ENCODE data around the gene CTSL. TPM values are rescaled to one million over a fixed set of nuclear protein-coding genes. Genes with fewer than 3 reads are reported as not detected.

Gene CTSL
- total RNA-seq, 2 donors from 2014 or later: 3.4 to 4.0 TPM

GRCh38 chr9:87685871-87686519 is 39.9 kb upstream of the CTSL start:
- H3K4me1 Mint-ChIP-seq: peaks cover 17% of the 10 kb centered on the region
- no peaks in the 10 kb centered on the region for H3K36me3 Mint-ChIP-seq (ENCODE audit: low read depth)
- H3K27me3 Mint-ChIP-seq: no peaks in the 10 kb centered on the region
- peak overlapping the region; percentile 75 for H3K4me3 Mint-ChIP-seq
- no peaks in the 10 kb centered on the region for H3K9me3 ChIP-seq (ENCODE audit: control insufficient read depth, low read length, poor library complexity, severe bottlenecking)
- peak overlapping the region; percentile 67 for H3K27ac Mint-ChIP-seq
- DNase-seq: no peak
- ATAC-seq: peak; percentile 44

DNA sequence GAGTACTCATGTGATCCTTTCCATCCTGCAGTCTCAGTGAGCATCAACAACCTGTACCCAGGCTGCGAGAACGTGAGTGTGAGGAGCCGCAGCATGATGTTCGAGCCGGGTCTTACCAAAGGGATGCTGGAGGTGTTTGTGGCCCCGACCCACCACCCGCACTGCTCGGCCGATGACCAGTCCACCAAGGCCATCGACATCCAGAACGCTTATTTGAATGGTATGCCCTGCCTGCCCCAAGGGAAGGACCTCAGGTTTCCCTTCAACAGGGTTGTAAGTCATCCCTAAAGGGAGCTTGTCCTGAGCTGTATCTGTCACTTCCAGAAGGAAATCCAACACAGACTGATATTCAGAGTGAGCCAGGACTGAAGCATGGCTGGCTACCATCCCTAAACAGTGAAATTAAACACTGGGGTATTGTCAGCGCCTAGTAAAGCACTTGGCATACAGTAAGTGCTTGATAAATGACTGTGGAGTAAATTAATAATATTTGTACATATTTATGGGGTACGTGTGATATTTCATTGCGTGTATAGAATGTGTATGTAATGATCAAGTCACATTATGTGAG is 39.3 kb upstream of the CTSL start:
- Mint-ChIP-seq H3K27ac (peak overlapping the region; percentile 67), H3K36me3 (ENCODE audit: low read depth) (no peaks in the 10 kb centered on the region), H3K27me3 (no peaks in the 10 kb centered on the region), H3K4me3 (no peak overlapping the region), H3K4me1 (peaks cover 17% of the 10 kb centered on the region)
- no peaks in the 10 kb centered on the region for H3K9me3 ChIP-seq (ENCODE audit: control insufficient read depth, low read length, poor library complexity, severe bottlenecking)
- no peak for DNase-seq
- no peak for ATAC-seq

GRCh38 chr9:87687207-87687606 is 38.7 kb upstream of the CTSL start:
- no peaks in the 10 kb centered on the region for H3K9me3 ChIP-seq (ENCODE audit: control insufficient read depth, low read length, poor library complexity, severe bottlenecking)
- Mint-ChIP-seq H3K27me3 (no peaks in the 10 kb centered on the region), H3K4me1 (peaks cover 17% of the 10 kb centered on the region), H3K36me3 (ENCODE audit: low read depth) (no peaks in the 10 kb centered on the region), H3K27ac (no peak overlapping the region), H3K4me3 (no peak overlapping the region)
- DNase-seq: no peak
- no peak for ATAC-seq

DNA sequence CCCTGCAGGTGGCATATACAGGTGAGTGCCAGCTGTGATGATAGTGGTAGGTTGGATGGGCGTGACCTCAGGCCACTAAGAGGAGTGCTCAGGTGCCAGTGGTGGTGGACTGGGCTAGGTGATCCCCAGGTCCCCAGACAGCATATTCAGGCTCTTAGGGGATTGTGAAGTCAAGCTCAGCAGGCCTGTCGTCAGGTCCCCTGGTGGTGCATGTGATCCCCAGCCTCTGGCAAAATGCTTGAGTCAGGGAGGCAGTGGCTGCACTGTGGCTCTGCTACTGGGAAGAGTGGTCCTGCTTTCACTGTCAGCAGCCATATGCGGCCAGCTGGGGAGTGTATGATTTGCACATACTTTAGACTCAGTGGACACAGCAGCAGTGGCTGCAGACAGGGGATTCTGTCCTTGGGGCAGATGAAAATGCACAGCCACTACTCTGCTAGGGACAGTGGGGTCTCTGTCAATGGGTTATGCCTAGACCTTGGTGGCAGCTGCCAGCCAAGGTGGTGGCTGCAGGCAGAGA is 31.6 kb upstream of the CTSL start:
- no peaks in the 10 kb centered on the region for H3K36me3 Mint-ChIP-seq (ENCODE audit: low read depth)

GRCh38 chr9:87695523-87695922 is 30.4 kb upstream of the CTSL start:
- ATAC-seq: no peak
- DNase-seq: no peak
- Mint-ChIP-seq H3K36me3 (ENCODE audit: low read depth) (no peaks in the 10 kb centered on the region), H3K27ac (no peak overlapping the region), H3K4me1 (no peaks in the 10 kb centered on the region), H3K27me3 (no peaks in the 10 kb centered on the region), H3K4me3 (no peak overlapping the region)
- no peaks in the 10 kb centered on the region for H3K9me3 ChIP-seq (ENCODE audit: control insufficient read depth, low read length, poor library complexity, severe bottlenecking)

More for the DNA sequence above, 31.6 kb upstream of the CTSL start:
- Mint-ChIP-seq H3K4me3 (no peak overlapping the region), H3K27ac (no peak overlapping the region), H3K27me3 (no peaks in the 10 kb centered on the region), H3K4me1 (no peaks in the 10 kb centered on the region)
- no peak for DNase-seq
- no peaks in the 10 kb centered on the region for H3K9me3 ChIP-seq (ENCODE audit: control insufficient read depth, low read length, poor library complexity, severe bottlenecking)
- ATAC-seq: no peak

- DNase-seq (no peak), ATAC-seq (no peak)
- no peak overlapping the region for H3K4me3 Mint-ChIP-seq
- no peaks in the 10 kb centered on the region for H3K36me3 Mint-ChIP-seq (ENCODE audit: low read depth)
- no peak overlapping the region for H3K27ac Mint-ChIP-seq
- no peaks in the 10 kb centered on the region for H3K4me1 Mint-ChIP-seq
- H3K9me3 ChIP-seq (ENCODE audit: control insufficient read depth, low read length, poor library complexity, severe bottlenecking): no peaks in the 10 kb centered on the region
- H3K27me3 Mint-ChIP-seq: no peaks in the 10 kb centered on the region
Observed at GRCh38 chr9:87696641-87697040, 29.3 kb upstream of the CTSL start.

DNA sequence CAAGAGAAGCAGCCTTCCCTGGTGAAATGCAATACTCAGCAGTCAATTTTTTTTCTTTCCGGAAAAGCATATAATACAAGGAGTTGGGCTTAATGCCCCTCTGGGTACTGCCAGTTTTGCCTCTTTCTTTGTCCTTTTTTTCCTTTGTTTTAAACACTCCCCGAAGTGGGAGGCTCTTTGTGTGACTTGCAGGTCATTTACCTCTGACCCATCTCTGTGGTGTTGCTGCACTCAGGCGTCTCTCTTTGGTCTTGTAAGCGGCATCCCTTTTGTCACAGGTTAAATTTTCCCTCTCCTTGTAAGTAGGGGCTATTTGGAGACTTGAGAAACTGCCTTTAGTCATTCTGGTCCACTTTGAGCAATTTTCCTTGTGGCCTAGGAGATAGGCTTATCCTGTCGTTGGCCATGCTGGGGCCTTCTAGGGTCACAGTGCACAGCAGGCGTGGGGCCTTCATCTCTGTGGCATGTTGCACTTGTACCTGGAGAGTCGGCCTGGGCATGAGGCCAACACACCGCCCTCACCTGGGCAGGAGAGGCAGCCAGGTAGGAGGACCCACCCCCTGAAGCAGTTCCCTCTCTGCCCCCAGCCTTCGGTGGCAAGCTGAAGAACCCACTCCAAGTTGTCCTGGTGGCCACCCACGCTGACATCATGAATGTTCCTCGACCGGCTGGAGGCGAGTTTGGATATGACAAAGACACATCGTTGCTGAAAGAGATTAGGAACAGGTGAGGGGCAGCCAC is 27.7 kb upstream of the CTSL start:
- Mint-ChIP-seq H3K27me3 (no peaks in the 10 kb centered on the region), H3K4me3 (no peak overlapping the region), H3K36me3 (ENCODE audit: low read depth) (no peaks in the 10 kb centered on the region), H3K27ac (no peak overlapping the region), H3K4me1 (peaks cover 5% of the 10 kb centered on the region)
- ATAC-seq (no peak), DNase-seq (no peak)
- H3K9me3 ChIP-seq (ENCODE audit: control insufficient read depth, low read length, poor library complexity, severe bottlenecking): no peaks in the 10 kb centered on the region

DNA sequence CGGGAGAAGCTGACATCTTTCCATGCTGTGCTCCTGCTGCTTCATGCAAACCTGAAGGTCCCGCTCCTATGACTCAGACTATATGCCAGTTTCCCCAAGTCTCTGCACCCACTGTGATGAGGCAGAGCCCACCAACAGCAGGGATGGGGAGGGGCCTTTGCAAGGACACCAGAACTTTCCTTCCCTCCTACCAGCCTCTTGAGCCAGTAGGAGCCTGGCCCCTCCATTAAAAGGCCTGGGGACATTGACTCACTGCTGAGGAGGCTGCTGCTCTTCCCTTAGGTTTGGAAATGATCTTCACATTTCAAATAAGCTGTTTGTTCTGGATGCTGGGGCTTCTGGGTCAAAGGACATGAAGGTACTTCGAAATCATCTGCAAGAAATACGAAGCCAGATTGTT is 26.1 kb upstream of the CTSL start:
- DNase-seq: no peak
- ATAC-seq: no peak
- Mint-ChIP-seq H3K27me3 (no peaks in the 10 kb centered on the region), H3K27ac (peak overlapping the region; percentile 21), H3K4me1 (peaks cover 5% of the 10 kb centered on the region), H3K36me3 (ENCODE audit: low read depth) (no peaks in the 10 kb centered on the region), H3K4me3 (no peak overlapping the region)
- no peaks in the 10 kb centered on the region for H3K9me3 ChIP-seq (ENCODE audit: control insufficient read depth, low read length, poor library complexity, severe bottlenecking)

GRCh38 chr9:87701491-87701890 is 24.4 kb upstream of the CTSL start:
- no peaks in the 10 kb centered on the region for H3K36me3 Mint-ChIP-seq (ENCODE audit: low read depth)
- H3K4me3 Mint-ChIP-seq: no peak overlapping the region
- DNase-seq (no peak), ATAC-seq (no peak)
- H3K4me1 Mint-ChIP-seq: peaks cover 9% of the 10 kb centered on the region
- no peaks in the 10 kb centered on the region for H3K9me3 ChIP-seq (ENCODE audit: control insufficient read depth, low read length, poor library complexity, severe bottlenecking)
- no peak overlapping the region for H3K27ac Mint-ChIP-seq
- H3K27me3 Mint-ChIP-seq: no peaks in the 10 kb centered on the region

DNA sequence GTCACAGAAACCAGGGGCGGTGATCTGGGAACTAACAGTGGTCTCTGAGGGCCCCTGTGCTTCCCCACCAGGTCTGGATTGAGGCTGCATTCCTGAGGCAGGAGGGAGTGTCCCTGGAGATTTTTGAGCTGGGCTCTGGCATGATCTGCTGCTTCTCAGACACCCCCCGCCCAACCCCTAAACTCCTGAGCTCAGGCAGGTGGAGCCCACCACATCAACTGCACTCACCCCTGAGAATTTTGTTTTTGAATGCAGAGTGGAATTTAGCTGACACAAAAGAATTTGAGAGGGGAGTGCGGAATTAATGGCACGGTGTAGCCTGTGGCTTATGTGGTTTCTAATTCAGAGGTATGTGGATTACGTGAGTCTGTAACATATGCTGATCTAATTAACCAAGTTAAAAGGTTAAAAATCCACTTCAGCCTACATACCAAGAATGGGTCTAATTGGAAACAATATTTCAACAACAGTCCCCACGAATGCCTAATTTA is 23.9 kb upstream of the CTSL start:
- H3K27me3 Mint-ChIP-seq: no peaks in the 10 kb centered on the region
- DNase-seq: no peak
- ATAC-seq: no peak
- no peaks in the 10 kb centered on the region for H3K36me3 Mint-ChIP-seq (ENCODE audit: low read depth)
- peaks cover 9% of the 10 kb centered on the region for H3K4me1 Mint-ChIP-seq
- peak overlapping the region; percentile 36 for H3K4me3 Mint-ChIP-seq
- no peaks in the 10 kb centered on the region for H3K9me3 ChIP-seq (ENCODE audit: control insufficient read depth, low read length, poor library complexity, severe bottlenecking)
- no peak overlapping the region for H3K27ac Mint-ChIP-seq

- no peaks in the 10 kb centered on the region for H3K9me3 ChIP-seq (ENCODE audit: control insufficient read depth, low read length, poor library complexity, severe bottlenecking)
- no peak for ATAC-seq
- no peaks in the 10 kb centered on the region for H3K27me3 Mint-ChIP-seq
- DNase-seq: no peak
- peaks cover 15% of the 10 kb centered on the region for H3K4me1 Mint-ChIP-seq
- no peak overlapping the region for H3K27ac Mint-ChIP-seq
- H3K4me3 Mint-ChIP-seq: no peak overlapping the region
- no peaks in the 10 kb centered on the region for H3K36me3 Mint-ChIP-seq (ENCODE audit: low read depth)
Observed at GRCh38 chr9:87702921-87703320, 23.0 kb upstream of the CTSL start.

GRCh38 chr9:87703636-87704276 is 22.2 kb upstream of the CTSL start:
- no peaks in the 10 kb centered on the region for H3K9me3 ChIP-seq (ENCODE audit: control insufficient read depth, low read length, poor library complexity, severe bottlenecking)
- Mint-ChIP-seq H3K27ac (no peak overlapping the region), H3K4me1 (peaks cover 20% of the 10 kb centered on the region), H3K36me3 (ENCODE audit: low read depth) (no peaks in the 10 kb centered on the region), H3K27me3 (no peaks in the 10 kb centered on the region), H3K4me3 (no peak overlapping the region)
- DNase-seq (no peak), ATAC-seq (no peak)

DNA sequence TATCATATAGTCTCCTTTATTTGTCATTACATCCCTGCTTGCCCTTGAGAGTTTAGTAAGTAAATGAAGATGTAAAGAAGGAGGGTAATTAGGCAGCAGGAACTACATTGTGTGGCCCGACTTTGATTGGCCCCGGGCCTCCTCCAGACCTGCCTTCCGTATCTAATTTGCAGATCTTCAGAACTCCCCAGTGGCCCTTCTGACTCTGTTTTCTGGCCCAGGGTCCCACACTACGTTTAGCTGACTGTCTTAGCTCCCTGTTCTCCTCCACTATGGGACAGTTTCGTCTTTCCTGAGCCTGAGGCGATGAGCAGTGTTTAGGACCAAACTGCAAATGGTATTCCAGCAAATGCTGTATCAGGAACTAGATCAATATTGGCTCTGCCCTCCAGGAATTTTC is 21.6 kb upstream of the CTSL start:
- ATAC-seq (no peak), DNase-seq (no peak)
- H3K36me3 Mint-ChIP-seq (ENCODE audit: low read depth): no peaks in the 10 kb centered on the region
- H3K9me3 ChIP-seq (ENCODE audit: control insufficient read depth, low read length, poor library complexity, severe bottlenecking): no peaks in the 10 kb centered on the region
- no peaks in the 10 kb centered on the region for H3K27me3 Mint-ChIP-seq
- no peak overlapping the region for H3K4me3 Mint-ChIP-seq
- H3K4me1 Mint-ChIP-seq: peaks cover 25% of the 10 kb centered on the region
- H3K27ac Mint-ChIP-seq: no peak overlapping the region
